ENCODE results near the gene DCAF15.

GRCh38 chr19:13984186-13984585 lies 31.9 kb downstream of the DCAF15 start:
- TF ChIP-seq ZNF274 (IDR thresholded peaks at IDR 0.05; ENCODE audit: low read depth, low read length) = no peak
- no peak for TF ChIP-seq YY1 (IDR thresholded peaks at IDR 0.05; ENCODE audit: insufficient read depth, insufficient read length)

All from NT2/D1 (cell line).